GM18517 (cell line): ENCODE data around the gene CUL4B.
"Not testable (repeated sequence)": the region's sequence is repeated elsewhere in the genome, so short reads cannot be mapped to it uniquely, and the experiment has no call there.

Experiments
- ATAC-seq: cut with Tn5 transposase; IDR thresholded peaks from one replicate; pipeline ENCODE4 v1.9.1; 2021; ENCODE audit warnings: mild to moderate bottlenecking, moderate library complexity; ENCODE audit not compliant: unreplicated experiment

Gene CUL4B

GRCh38 chrX:120534413-120535205 lies 26.2 kb downstream of the CUL4B start:
- ATAC-seq: no peak

GRCh38 chrX:120522820-120523219 lies 37.9 kb downstream of the CUL4B start:
- no peak for ATAC-seq

GRCh38 chrX:120517936-120518335 lies 42.8 kb downstream of the CUL4B start:
- no peak for ATAC-seq

GRCh38 chrX:120514236-120514635 lies 46.5 kb downstream of the CUL4B start:
- no peak for ATAC-seq

GRCh38 chrX:120512627-120513026 lies 48.1 kb downstream of the CUL4B start:
- ATAC-seq: no peak

GRCh38 chrX:120512222-120512621 lies 48.5 kb downstream of the CUL4B start:
- ATAC-seq: no peak

GRCh38 chrX:120504569-120504968 lies 56.2 kb downstream of the CUL4B start:
- ATAC-seq: no peak

GRCh38 chrX:120499301-120500072 lies 61.3 kb downstream of the CUL4B start:
- ATAC-seq: no peak

GRCh38 chrX:120490119-120490518 lies 70.6 kb downstream of the CUL4B start:
- not testable (repeated sequence) for ATAC-seq

- ATAC-seq: no peak
Observed at GRCh38 chrX:120486786-120487185, 74.0 kb downstream of the CUL4B start.

- ATAC-seq: peak; percentile 69
Observed at GRCh38 chrX:120485638-120486520, 74.9 kb downstream of the CUL4B start.

GRCh38 chrX:120485315-120485637 lies 75.5 kb downstream of the CUL4B start:
- peak; percentile 15 for ATAC-seq

GRCh38 chrX:120477453-120477852 lies 83.3 kb downstream of the CUL4B start:
- ATAC-seq: no peak

- ATAC-seq: no peak
Observed at GRCh38 chrX:120476714-120477113, 84.0 kb downstream of the CUL4B start.

GRCh38 chrX:120475447-120475846 lies 85.3 kb downstream of the CUL4B start:
- not testable (repeated sequence) for ATAC-seq
